HepG2 (cell line): Measurements from ENCODE around the gene NSF. TPM values are rescaled to one million over a fixed set of nuclear protein-coding genes. Genes with fewer than 3 reads are reported as not detected.
A peak's percentile ranks its signal among the peaks of the same experiment; 100 is the strongest.

ENCODE experiments used
- DR1 ChIP-seq: sonication (generic); formaldehyde crosslinking; IDR thresholded peaks from 2 replicates; pipeline ENCODE4 v1.8.0; 2021; ENCODE audit warnings: mild to moderate bottlenecking, missing genetic modification reagents, inconsistent platforms
- KAT7 ChIP-seq: IDR thresholded peaks from 2 replicates; pipeline ENCODE4 v1.6.1; 2018; ENCODE audit warnings: borderline replicate concordance, missing compliant biosample characterization
- KLF15 ChIP-seq: sonication (generic); formaldehyde crosslinking; IDR thresholded peaks from 2 replicates; pipeline ENCODE4 v1.8.1; 2023; ENCODE audit warnings: borderline replicate concordance, mild to moderate bottlenecking, inconsistent platforms, missing genetic modification reagents, mixed read lengths
- MEIS2 ChIP-seq: sonication (generic); formaldehyde crosslinking; IDR thresholded peaks from 2 replicates; pipeline ENCODE4 v1.9.0; 2021; ENCODE audit warnings: mild to moderate bottlenecking, missing genetic modification reagents
- MTF1 ChIP-seq: sonication (generic); formaldehyde crosslinking; IDR thresholded peaks from 2 replicates; pipeline ENCODE4 v1.5.0; 2020; ENCODE audit warnings: missing genetic modification reagents
- NR2F6 ChIP-seq, 2 experiments: IDR thresholded peaks; 2 replicates each; pipeline ENCODE4 v1.6.1; 2016; ENCODE audit warnings: antibody characterized with exemption in 1 of 2, mild to moderate bottlenecking in 1 of 2
- PHF5A ChIP-seq: IDR thresholded peaks from one replicate; pipeline ENCODE4 v1.6.1; 2018; ENCODE audit warnings: low read depth, missing genetic modification reagents; ENCODE audit not compliant: unreplicated experiment
- PLRG1 ChIP-seq: fragments of 450-650 bp; conservative IDR thresholded peaks from 2 replicates; pipeline ENCODE4 v1.6.1; 2016
- RBAK ChIP-seq: sonication (generic); formaldehyde crosslinking; IDR thresholded peaks from 2 replicates; pipeline ENCODE4 v1.5.1; 2020; ENCODE audit warnings: mild to moderate bottlenecking, missing genetic modification reagents
- SAFB2 ChIP-seq: sonication (generic); formaldehyde crosslinking; IDR thresholded peaks from 2 replicates; pipeline ENCODE4 v1.5.1; 2020; ENCODE audit warnings: missing genetic modification reagents, low read depth, mild to moderate bottlenecking, borderline replicate concordance
- SRSF1 ChIP-seq: fragments of 200-400 bp; formaldehyde crosslinking; optimal IDR thresholded peaks from 2 replicates; pipeline ENCODE3; 2017; ENCODE audit warnings: mild to moderate bottlenecking, low read depth, low read length, moderate library complexity
- ZBTB3 ChIP-seq: sonication (generic); formaldehyde crosslinking; IDR thresholded peaks from 2 replicates; pipeline ENCODE4 v1.4.0; 2020; ENCODE audit warnings: low read depth, mild to moderate bottlenecking, moderate library complexity, missing genetic modification reagents, borderline replicate concordance
- ZC3H4 ChIP-seq: sonication (generic); formaldehyde crosslinking; IDR thresholded peaks from 2 replicates; pipeline ENCODE4 v1.4.0; 2020; ENCODE audit warnings: missing genetic modification reagents, borderline replicate concordance
- ZMYM2 ChIP-seq: sonication (generic); formaldehyde crosslinking; IDR thresholded peaks from 2 replicates; pipeline ENCODE4 v1.8.0; 2022; ENCODE audit warnings: mild to moderate bottlenecking, missing genetic modification reagents
- ZNF180 ChIP-seq: sonication (generic); formaldehyde crosslinking; IDR thresholded peaks from 2 replicates; pipeline ENCODE4 v1.4.0; 2020; ENCODE audit warnings: low read depth, missing genetic modification reagents, borderline replicate concordance
- ZNF205 ChIP-seq: IDR thresholded peaks from 2 replicates; pipeline ENCODE4 v1.6.1; 2018; ENCODE audit warnings: missing biosample characterization, missing genetic modification reagents
- ZNF264 ChIP-seq: sonication (generic); formaldehyde crosslinking; IDR thresholded peaks from 2 replicates; pipeline ENCODE4 v1.4.0; 2020; ENCODE audit warnings: missing genetic modification reagents
- ZNF333 ChIP-seq: sonication (generic); formaldehyde crosslinking; IDR thresholded peaks from 2 replicates; pipeline ENCODE4 v1.4.0; 2020; ENCODE audit warnings: mild to moderate bottlenecking, missing genetic modification reagents, borderline replicate concordance
- ZNF337 ChIP-seq: sonication (generic); formaldehyde crosslinking; IDR thresholded peaks from 2 replicates; pipeline ENCODE4 v1.5.1; 2020; ENCODE audit warnings: missing genetic modification reagents, low read depth, mild to moderate bottlenecking, borderline replicate concordance
- ZNF382 ChIP-seq: sonication (generic); formaldehyde crosslinking; IDR thresholded peaks from 2 replicates; pipeline ENCODE4 v1.5.0; 2020; ENCODE audit warnings: missing genetic modification reagents, mild to moderate bottlenecking, borderline replicate concordance
- ZNF549 ChIP-seq: sonication (generic); formaldehyde crosslinking; IDR thresholded peaks from 2 replicates; pipeline ENCODE4 v1.5.0; 2020; ENCODE audit warnings: missing genetic modification reagents
- ZNF7 ChIP-seq: IDR thresholded peaks from 2 replicates; pipeline ENCODE4 v1.6.1; 2016; ENCODE audit warnings: missing biosample characterization, missing genetic modification reagents
- ZNF713 ChIP-seq: sonication (generic); formaldehyde crosslinking; IDR thresholded peaks from 2 replicates; pipeline ENCODE4 v1.4.0; 2020; ENCODE audit warnings: mild to moderate bottlenecking, missing genetic modification reagents
- ZNF737 ChIP-seq: sonication (generic); formaldehyde crosslinking; IDR thresholded peaks from 2 replicates; pipeline ENCODE4 v1.5.0; 2020; ENCODE audit warnings: missing genetic modification reagents, mild to moderate bottlenecking, borderline replicate concordance
- ZSCAN22 ChIP-seq: sonication (generic); formaldehyde crosslinking; IDR thresholded peaks from 2 replicates; pipeline ENCODE4 v1.4.0; 2020; ENCODE audit warnings: mild to moderate bottlenecking, missing genetic modification reagents
- polyA plus RNA-seq, 8 experiments: library from polyadenylated mRNA; depleted of rRNA in 3 of 8; stranded (reverse) in 7 of 8; unstranded in 1 of 8; fragments of >200 nt; fragmentation: Illumina TruSeq in 4 of 8; extraction: Trizol in 4 of 8; gene quantifications; 2 replicates each; pipeline versions ENCODE4 v1.2.1 to v1.2.3, GENCODE V29; 2011 to 2016; ENCODE audit warnings: low read depth in 4 of 8, missing spikeins in 1 of 8, mixed read lengths in 1 of 8; ENCODE audit not compliant: insufficient read depth in 1 of 8
- total RNA-seq, 5 experiments: library from RNA; depleted of rRNA; stranded (reverse); fragments of >200 nt; fragmentation: Illumina TruSeq; extraction: Trizol; gene quantifications; 2 replicates each; pipeline ENCODE4 v1.2.3, GENCODE V29; 2016; ENCODE audit warnings: low read depth in 1 of 5
- TF ChIP-seq, protein P1 (sequence below): IDR thresholded peaks from 2 replicates; pipeline ENCODE4 v1.6.1; 2016; ENCODE audit warnings: control low read depth
- TF ChIP-seq, protein P2 (sequence below): sonication (generic); formaldehyde crosslinking; conservative IDR thresholded peaks from 2 replicates; pipeline ENCODE4 v1.5.0; 2020; ENCODE audit warnings: missing genetic modification reagents
- TF ChIP-seq, protein P3 (sequence below): sonication (generic); formaldehyde crosslinking; IDR thresholded peaks from 2 replicates; pipeline ENCODE4 v1.4.0; 2020; ENCODE audit warnings: mild to moderate bottlenecking, missing genetic modification reagents

The NSF gene
- total and polyA plus RNA-seq, 2 of the 13 experiments (the other 11 are each of a cell fraction or from before 2014, with no cell fraction given): 21.9 to 37.8 TPM

DNA sequence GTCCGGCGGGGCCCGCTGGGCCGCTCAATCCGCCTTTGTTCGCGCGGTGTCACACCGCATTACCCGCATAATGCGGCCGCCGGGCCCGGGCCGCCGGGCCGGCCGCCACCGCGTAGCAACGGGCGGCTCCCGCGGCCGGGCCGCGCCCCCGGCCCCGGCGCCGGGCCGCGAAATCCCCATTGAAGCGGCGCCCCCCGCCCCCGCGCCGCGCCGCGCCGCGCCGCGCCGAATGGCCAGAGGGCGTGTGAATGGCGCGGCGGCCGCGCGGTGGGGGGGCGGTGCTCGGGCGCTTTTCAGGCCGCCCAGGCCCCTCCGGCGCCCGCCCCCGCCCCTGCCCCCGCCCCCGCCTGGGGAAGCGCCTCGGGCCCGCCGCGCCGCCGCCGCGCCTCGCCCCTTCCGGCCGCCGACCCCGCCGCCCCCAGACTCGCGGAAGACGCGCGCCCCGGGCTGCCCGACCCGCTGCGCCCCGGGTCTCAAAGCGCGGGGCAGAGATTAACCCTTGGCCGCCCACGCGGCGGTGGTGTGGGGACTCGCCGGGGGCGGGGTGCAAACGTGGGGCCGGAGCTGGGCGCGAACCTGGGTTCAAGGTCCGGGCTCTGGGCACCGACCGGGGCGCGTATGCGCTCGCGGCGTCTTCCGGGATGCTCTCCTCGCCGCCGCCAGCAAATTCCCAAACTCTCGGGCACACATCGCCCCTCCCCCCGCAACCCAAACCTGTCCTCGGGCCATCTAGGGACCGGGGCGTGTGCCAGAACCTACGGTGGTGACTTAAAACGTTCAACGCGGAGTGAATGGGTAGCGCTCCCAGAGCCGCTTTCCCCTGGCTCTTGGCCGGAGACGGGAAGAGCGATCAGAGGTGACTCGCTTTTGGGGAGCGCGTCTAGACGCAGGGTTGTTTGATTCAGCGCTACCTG lies 181.3 kb downstream of the NSF start (continued):
- TF ChIP-seq, protein P1, sequence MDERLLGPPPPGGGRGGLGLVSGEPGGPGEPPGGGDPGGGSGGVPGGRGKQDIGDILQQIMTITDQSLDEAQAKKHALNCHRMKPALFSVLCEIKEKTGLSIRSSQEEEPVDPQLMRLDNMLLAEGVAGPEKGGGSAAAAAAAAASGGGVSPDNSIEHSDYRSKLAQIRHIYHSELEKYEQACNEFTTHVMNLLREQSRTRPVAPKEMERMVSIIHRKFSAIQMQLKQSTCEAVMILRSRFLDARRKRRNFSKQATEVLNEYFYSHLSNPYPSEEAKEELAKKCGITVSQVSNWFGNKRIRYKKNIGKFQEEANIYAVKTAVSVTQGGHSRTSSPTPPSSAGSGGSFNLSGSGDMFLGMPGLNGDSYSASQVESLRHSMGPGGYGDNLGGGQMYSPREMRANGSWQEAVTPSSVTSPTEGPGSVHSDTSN (CRISPR knock-in tag): no peak
- peak; percentile 57; the same call in 1 of the 2 replicates for TF ChIP-seq DR1
- no peak for TF ChIP-seq PLRG1
- peak; percentile 96 for TF ChIP-seq ZNF264
- TF ChIP-seq ZSCAN22 (CRISPR knock-in tag): no peak
- TF ChIP-seq, protein P2, sequence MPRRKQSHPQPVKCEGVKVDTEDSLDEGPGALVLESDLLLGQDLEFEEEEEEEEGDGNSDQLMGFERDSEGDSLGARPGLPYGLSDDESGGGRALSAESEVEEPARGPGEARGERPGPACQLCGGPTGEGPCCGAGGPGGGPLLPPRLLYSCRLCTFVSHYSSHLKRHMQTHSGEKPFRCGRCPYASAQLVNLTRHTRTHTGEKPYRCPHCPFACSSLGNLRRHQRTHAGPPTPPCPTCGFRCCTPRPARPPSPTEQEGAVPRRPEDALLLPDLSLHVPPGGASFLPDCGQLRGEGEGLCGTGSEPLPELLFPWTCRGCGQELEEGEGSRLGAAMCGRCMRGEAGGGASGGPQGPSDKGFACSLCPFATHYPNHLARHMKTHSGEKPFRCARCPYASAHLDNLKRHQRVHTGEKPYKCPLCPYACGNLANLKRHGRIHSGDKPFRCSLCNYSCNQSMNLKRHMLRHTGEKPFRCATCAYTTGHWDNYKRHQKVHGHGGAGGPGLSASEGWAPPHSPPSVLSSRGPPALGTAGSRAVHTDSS (CRISPR knock-in tag): 0 out of 2 replicates have a peak, but pooled peaks have one; percentile 71
- peak; percentile 61; the same call in 1 of the 2 replicates for TF ChIP-seq ZMYM2
- no peak for TF ChIP-seq ZNF337 (CRISPR knock-in tag)
- TF ChIP-seq NR2F6 (IDR thresholded peaks at IDR 0.05): no peak
- peak; percentile 49; the same call in 1 of the 2 replicates for TF ChIP-seq NR2F6 (CRISPR knock-in tag; IDR thresholded peaks at IDR 0.05)
- TF ChIP-seq, protein P3, sequence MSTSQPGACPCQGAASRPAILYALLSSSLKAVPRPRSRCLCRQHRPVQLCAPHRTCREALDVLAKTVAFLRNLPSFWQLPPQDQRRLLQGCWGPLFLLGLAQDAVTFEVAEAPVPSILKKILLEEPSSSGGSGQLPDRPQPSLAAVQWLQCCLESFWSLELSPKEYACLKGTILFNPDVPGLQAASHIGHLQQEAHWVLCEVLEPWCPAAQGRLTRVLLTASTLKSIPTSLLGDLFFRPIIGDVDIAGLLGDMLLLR (CRISPR knock-in tag): peak; percentile 87; the same call in 1 of the 2 replicates
- TF ChIP-seq ZNF713 (CRISPR knock-in tag): 0 out of 2 replicates have a peak, but pooled peaks have one; percentile 56
- TF ChIP-seq KAT7 (CRISPR knock-in tag): no peak
- 0 out of 2 replicates have a peak, but pooled peaks have one; percentile 36 for TF ChIP-seq SAFB2 (CRISPR knock-in tag)
- TF ChIP-seq ZBTB3: no peak
- peak; percentile 82 for TF ChIP-seq ZNF333
- TF ChIP-seq MEIS2 (CRISPR knock-in tag): peak; percentile 62
- no peak; the same call in 1 of the 2 replicates for TF ChIP-seq ZNF549 (CRISPR knock-in tag)
- TF ChIP-seq PHF5A (CRISPR knock-in tag): peak; percentile 42
- TF ChIP-seq ZC3H4 (CRISPR knock-in tag): 0 out of 2 replicates have a peak, but pooled peaks have one; percentile 21
- TF ChIP-seq ZNF737 (CRISPR knock-in tag): no peak
- no peak for TF ChIP-seq RBAK (CRISPR knock-in tag)
- TF ChIP-seq ZNF180 (CRISPR knock-in tag): no peak
- no peak for TF ChIP-seq SRSF1
- peak; percentile 51 for TF ChIP-seq ZNF205 (CRISPR knock-in tag)
- 0 out of 2 replicates have a peak, but pooled peaks have one; percentile 77 for TF ChIP-seq MTF1 (CRISPR knock-in tag)
- no peak for TF ChIP-seq ZNF7
- TF ChIP-seq ZNF382 (CRISPR knock-in tag): no peak
- peak; percentile 59; the same call in 1 of the 2 replicates for TF ChIP-seq KLF15 (CRISPR knock-in tag)
